HG03520 (cell line): ENCODE results near the gene ETFRF1.
A peak's percentile ranks its signal among the peaks of the same experiment; 100 is the strongest.

Experiments used
- ATAC-seq: cut with Tn5 transposase; IDR thresholded peaks from one replicate; pipeline ENCODE4 v1.9.1; 2021; ENCODE audit warnings: mild to moderate bottlenecking, moderate library complexity; ENCODE audit not compliant: unreplicated experiment

ETFRF1 gene, protein sequence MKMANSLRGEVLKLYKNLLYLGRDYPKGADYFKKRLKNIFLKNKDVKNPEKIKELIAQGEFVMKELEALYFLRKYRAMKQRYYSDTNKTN

DNA sequence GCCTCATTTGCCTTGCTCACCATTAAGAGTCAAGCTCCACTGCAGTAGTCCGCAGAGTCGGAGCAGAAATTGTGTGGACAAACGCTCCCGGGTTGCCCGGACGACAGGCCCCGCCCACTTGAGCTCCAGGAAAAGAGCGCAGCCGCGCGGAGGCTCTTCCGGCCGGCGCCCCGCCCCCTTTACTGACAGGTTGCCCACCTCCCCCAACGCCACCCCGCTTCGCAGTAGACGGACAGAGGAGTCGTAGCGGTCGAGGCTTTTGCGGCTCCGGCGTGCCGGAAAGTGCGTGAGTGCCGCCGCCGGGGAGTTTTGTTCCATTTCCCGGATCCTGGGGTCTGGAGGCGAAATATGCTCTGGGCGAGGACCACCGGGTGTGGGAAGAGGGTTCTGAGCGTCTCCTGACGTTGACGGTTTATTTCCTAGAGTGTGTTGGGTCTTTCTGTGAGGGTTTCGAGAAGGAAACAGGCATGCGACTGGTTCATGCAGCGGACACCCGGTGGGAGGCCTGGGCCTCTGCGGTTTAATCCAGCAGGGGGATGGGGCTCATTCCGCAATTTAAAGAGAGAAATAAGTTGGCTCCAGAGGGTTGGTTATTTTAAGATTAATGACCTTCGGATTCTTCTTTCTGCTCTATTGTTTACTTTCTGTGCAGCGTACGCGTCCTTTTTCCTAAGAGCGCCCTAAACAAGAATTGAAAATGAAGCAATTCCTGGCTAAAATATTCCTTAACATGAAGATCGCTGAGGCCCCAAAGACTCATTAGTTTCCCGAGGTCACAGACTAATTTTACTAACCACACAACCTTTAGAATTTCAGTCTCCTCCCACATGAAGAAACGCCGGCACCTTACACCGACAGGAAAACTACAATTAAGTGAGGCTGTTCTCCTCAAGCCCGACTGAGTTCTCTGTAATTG is at the start of gene ETFRF1, which contains the start of gene DNAI7:
Gene ETFRF1 (plus strand): TSS at position 182 of the 916 bp plus-strand sequence. CDS start 8,720 bp downstream, outside the sequence.
Gene DNAI7 (minus strand): TSS at position 105 of the 916 bp plus-strand sequence. CDS start 82 bp downstream, at position 23.
- ATAC-seq = peak; percentile 97

DNA sequence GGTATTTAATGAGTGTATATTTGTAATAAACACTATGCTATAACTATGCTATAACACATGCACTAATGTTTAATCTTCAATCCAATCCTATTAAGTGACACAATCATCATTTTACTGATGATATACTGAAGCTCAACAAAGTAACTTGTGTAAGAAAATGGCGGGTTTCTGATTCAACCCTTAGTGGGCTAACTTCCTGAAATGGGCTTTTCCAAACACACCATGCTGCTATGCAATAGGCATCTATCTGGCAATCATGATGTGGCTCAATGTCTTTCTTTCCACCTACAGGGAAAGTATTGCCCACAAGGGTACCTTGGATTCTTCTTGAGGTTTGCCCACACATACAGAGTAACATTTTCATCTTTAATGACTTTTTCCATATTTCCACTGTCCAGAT is 48.4 kb upstream of the ETFRF1 start:
- no peak for ATAC-seq

DNA sequence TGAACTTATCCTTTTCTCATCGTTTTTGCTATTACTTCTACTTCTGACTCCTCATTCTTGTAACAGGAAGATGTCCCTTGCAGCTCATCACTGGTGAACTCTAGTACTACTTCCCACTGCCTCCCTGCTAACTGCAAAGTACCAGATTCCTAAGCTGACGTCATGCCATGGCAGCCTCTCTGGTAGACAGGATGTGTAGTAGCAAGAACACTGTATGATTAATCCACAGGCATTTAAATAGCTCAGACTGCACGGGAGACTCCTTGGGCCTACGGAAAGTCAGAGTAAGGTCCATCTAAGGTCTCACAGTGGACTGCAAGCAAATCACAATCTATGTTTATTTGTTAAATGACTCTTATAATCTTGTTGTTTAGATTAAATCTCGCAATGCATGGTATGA is 43.6 kb upstream of the ETFRF1 start:
- no peak for ATAC-seq

DNA sequence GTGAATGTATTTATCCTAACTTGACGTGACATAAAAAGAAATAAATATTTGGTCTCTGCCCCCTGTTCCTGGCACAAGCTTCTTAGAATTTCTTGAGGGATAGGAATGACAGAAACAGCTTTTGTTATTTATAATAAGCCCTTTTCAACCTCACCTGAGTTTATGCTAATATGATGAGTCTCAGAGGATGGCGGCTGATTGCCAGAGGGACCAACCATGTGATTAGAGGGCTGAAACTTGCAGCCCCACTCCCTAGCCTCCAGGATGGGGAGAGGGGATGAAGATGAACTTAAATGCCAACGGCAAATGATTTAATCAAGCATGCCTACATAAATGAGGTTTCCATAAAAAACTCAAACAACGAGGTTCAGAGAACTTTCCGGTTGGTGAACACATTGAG is 43.0 kb upstream of the ETFRF1 start:
- ATAC-seq = no peak

DNA sequence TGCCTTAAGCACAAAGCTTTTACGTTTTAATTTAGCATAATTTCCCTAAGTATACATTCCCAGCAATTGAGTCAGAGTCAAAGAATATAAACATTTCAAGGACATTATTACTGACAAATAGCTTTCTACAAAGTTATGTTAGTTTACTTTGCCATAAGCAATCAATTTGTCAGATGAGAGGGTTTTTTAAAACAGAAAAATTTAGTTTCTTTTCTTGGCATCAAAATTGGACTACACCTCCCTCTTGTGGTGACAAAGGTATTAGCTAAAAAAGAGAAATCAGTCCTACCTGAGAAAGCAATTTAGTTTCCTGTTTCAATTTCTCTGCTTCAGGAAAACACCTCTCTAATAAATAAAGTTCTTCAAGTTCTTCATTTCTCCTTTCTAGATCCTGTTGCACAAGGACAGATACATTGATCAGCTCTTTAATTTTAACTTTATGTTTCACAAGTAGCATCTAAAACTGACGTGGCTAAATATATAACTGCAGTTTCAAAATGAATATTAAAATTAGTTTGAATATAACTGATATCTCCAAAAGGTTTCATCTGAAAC is 39.9 kb upstream of the ETFRF1 start:
- peak; percentile 52 for ATAC-seq

DNA sequence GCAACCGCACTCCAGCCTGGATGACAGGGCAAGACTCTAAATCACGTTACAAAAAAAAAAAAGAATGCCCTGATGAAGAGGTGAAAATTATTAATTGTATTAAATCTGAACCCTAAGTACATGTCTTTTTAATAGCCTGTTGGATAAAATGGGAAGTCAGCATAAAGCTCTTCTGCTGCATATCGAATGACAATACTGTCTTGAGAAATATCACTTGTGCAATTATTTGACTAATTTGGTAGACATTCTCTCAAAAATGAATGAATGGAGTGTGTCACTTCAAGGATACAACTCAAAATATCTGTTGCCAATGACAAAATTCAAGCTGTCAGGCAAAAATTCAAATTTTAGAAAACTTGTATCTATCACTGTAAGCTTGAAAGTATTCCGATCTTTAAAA is 39.0 kb upstream of the ETFRF1 start:
- no peak for ATAC-seq

DNA sequence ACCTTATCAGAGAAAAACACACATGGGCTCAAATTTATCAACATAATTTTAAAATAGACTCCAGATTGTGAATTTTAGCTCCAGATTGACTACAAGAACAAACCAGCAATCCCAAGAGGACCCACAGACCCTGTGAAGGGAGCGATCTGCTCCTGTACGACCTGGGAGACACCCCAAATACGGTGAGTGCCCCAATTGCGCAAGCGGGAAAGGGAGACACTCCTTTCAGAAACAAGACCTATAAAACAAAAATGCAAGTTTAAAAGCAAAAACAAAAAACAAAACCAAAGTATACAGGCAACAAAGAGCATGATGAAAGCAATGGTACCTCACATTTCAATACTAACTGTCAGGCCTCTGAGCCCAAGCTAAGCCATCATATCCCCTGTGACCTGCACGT is 32.2 kb upstream of the ETFRF1 start:
- no peak for ATAC-seq

DNA sequence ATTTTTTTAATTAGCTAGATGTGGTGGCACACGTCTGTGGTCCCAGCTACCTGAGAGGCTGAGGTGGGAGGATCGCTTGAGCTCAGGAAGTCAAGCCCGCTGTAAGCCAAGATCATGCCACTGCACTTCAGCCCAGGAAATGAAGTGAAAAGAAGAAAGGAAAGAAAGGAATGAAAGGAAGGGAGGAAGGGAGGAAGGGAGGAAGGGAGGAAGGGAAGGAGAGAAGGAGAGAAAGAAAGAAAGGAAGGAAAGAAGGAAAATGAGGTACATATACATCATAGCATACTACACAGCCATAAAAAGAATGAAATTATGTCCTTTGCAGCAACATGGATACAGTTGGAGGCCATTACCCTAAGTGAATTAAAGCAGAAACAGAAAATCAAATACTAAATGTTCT is 12.3 kb upstream of the ETFRF1 start:
- no peak for ATAC-seq

DNA sequence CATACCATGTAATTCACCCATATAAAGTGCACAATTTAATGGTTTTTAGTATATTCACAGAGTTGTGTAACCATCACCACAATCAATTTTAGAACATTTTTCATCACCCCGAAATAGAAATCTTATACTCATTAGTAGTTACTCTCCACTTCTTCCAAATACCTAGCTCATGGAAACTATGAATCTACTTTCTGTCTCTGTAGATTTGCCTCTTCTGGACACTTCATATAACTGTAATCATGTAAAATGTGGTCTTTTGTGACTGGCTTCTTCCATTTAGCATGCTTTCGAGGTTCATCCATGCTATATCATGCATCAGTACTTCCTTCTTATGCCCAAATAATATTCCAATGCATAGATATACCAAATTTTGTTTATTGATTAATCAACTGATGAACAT is 10.9 kb upstream of the ETFRF1 start:
- ATAC-seq = no peak

DNA sequence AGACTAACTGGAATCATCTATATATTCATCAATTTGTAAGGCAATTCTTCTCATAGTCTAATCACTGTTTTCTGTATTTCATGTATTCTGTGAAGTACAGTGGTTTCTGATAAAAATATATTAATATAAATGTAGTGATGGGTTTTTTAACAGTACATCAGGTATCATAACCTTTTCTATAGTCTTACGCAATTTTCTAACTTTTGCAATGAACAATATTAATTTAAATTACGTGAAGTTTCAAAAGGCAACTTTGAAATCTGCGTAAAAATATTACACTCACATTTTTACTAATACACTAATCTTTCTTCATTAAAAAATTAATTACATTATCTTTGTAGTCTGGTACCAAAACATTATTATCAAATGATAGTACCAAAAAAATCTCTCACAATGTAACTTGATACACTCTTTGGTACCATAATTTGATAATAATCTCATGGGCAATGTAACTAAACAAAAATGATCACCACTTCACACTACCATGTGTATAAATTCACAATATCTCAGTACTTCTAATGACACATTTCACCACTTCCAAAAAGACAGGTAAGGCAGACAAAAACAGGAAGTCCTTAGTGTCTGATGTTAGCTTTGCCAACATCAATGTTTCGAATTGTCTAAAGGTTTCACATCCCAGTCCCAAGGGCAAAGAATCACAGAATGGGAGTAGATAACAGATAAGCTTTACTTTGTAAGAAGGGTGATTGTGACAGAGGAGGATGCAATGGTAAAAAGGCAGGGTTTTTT is 8.8 kb upstream of the ETFRF1 start:
- ATAC-seq = peak; percentile 42

DNA sequence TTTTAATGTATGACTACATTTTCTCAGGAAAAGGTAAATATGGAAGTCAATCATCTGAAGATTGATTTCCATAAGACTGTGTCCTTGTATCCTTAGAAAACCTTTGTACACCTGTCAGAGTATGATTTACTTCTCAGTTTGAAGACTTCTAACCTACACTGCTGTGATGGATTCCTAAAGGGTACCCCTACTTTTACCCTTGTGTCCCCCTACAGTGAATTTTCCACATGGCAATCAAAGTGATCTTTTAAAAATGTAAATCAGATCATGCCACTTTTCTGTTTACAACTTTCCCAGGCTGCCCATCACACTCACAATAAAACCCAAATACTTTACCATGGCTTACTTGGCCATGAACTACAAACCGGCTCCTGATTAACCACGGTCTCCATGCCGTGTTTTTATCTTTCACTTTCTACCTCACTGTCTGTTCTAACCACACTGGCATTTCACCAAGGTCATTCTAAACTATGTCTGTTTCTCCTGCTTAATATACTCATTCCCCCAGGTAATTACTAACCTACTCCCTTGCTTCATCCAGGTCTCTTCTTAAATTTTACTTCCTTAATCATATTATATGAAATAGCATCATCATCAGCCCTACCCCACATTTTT is 8.1 kb upstream of the ETFRF1 start:
- ATAC-seq = peak; percentile 88

DNA sequence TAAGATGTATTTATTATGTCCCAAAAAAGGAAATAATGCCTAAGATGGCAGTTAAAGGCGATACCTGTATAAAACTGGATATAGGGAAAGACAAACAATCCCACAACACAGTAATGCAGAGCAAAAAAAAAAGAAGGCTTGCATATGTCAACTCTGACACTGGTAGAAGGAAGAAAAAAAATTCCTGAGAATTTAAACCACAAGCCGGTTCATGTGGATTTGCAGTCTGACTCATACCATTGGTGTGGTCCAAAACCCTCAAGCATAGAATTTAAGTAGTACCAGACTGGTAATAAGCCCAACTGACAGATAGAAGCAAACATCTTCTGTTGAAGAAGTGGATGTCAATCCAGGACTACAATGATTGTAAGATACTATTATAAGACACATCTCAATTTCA is 7.3 kb upstream of the ETFRF1 start:
- no peak for ATAC-seq

DNA sequence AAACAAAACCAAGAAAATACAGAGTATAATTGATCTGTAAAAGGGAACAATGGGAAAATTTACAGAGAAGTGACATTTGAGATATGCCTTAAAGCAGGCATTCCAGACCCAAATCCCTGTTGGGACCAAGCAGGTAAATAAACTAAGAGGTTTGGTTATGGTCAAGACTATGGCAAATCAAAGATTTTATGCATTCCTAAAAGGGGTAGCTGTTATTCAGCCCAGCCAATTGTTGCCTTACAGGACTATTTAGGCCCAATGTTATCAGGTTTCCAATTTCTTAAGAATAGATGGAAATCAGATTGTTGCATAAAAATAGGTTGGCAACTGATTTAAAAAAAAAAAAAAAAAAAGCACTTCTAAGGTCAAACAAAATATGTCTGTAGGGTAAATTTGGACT is 5.4 kb upstream of the ETFRF1 start:
- no peak for ATAC-seq

DNA sequence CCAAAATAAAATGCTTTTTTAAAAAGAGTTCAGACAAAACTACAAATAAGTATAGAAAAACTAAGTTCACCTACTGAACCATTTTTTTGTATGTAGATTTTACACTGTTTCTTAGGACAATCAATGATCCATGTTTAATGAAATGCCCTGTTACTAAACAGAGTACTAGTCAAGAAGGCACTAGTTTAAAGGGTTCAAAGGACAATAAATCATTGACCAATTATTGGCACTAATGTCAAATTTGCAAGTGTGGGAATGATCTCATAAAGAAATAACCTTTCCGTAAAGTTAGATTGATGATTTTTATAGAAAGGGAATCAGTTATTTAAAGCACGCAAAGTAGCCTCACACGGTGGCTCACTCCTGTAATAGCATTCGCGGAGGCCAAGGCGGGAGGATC is 4.2 kb upstream of the ETFRF1 start:
- ATAC-seq = no peak

DNA sequence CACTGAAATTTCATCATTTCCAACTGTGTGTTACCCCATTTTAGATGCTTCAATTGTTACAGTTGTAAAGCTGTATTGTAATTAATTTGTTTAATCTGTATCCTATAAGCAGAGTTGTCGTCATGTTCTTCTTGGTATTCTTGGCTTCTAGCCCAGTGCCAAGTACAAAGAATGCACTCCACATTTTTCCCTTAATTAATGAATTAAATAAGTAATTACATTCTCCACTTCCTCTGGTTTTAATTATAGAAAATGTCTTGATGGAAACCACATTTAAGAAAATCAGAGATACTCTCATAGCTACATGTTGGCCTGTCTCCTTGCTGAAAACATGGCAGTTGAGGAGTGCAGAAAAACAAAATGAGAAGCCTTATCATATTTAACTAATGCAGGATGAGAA is 823 bp upstream of the ETFRF1 start:
- ATAC-seq = no peak

DNA sequence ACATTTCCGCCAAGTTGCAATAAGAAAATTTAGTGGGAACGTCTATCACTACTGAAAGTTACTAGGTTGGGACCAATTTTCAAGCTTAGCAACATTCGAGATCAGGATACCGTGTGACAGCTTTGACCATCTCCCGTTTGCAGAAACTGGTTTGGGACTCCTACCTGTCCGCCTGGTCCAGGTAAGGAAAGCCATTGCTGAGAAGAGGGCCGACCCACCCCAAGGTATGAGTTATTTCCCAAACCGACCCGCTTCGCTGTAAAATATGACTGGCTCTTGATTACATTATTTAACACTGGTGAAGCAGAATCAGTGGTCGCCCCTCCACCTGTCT is 348 bp upstream of the ETFRF1 start:
- ATAC-seq = no peak

DNA sequence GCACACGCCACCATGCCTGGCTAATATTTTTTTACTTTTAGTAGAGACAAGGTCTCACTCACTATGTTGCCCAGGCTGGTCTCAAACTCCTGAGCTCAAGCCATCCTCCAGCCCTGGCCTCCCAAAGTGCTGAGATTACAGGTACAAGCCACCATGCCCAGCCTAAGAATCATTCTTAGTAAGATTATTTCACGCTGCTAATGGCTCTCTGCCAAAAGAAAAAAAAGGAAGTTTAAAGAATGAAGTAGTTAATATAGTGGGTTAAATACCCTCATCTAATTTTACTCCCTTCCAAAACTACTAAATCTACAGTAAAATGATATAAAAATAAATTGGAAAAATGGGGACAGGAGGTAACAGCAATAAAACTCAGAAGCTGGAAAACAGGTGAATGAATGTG is 2.6 kb downstream of the ETFRF1 start:
- no peak for ATAC-seq

DNA sequence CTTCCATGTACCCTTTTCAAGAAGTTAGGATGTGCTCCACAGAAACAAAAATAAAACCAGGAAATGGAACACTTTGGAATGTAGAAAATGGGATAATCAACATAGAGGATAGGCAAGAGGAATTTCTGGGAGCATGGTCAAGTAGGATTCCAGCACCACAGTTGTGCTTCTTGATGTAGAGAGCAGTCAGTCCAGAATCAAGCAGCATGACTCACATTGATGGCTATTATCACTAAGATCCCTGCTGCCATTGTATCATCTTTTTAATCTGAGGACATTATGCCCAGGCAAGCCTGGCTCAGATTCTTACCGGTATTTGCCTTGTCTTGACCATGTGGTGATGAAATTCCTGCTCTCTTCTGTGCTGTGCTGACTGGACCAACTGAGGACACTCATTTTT is 5.7 kb downstream of the ETFRF1 start:
- no peak for ATAC-seq

DNA sequence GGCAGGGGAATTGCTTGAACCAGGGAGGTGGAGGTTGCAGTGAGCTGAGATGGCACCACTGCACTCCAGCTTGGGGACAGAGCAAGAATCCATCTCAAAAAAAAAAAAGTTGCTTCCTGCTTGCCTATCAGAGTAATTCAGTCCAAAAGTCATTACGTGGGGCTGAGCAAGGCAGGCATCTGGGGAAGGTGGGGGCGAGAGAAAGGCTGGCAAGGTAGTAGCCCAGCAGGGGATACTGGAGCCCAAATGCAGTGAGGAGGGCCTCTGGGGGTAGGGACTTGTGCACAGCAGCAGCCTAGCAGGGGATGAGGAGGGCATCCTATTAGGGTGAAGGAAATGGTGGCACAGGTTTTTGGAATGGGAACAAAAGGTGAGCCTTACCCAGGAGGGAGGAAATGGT is 7.1 kb downstream of the ETFRF1 start:
- no peak for ATAC-seq

DNA sequence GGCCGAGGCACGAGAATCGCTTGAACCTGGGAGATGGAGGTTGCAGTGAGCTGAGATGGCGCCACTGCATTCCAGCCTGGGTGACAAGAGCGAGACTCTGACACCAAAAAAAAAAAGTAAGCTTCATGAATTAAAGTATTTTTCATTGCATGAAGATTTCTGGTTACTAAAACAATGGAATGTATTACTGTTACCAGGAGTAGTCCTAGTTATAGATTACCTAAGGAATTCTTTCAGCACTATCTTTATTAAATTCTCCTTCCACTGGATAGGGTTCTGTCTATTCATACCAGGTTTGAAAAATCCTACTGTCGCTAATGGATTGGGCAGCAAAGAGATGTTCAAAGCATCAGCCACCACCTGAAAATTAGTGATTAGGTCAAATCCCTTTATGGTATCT is 12.4 kb downstream of the ETFRF1 start:
- no peak for ATAC-seq

DNA sequence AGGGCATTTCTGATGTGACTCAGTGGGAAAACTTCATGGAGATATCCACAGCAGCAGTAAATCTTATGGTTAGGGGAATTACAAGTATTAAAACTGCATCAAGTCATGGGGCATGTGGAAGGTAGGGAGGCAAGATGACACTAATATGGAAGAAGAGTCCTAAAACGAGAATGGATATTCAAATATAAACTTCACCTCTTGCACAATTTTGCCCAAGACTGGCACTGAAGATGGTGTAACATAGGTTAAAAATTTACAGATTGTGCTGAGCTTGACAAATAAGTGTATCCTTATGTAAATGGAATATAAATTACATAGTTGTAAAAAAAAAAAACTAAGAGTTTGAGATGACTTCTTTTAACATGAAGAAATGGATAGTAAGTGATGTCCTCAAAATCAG is 12.8 kb downstream of the ETFRF1 start:
- ATAC-seq = no peak
